GM21390 (cell line): ENCODE data around the gene MKRN2.
"Not testable (repeated sequence)": the region's sequence is repeated elsewhere in the genome, so short reads cannot be mapped to it uniquely, and the experiment has no call there.

Source experiments
- ATAC-seq: cut with Tn5 transposase; IDR thresholded peaks from one replicate; pipeline ENCODE4 v1.9.1; 2021; ENCODE audit not compliant: unreplicated experiment

The MKRN2 gene

DNA sequence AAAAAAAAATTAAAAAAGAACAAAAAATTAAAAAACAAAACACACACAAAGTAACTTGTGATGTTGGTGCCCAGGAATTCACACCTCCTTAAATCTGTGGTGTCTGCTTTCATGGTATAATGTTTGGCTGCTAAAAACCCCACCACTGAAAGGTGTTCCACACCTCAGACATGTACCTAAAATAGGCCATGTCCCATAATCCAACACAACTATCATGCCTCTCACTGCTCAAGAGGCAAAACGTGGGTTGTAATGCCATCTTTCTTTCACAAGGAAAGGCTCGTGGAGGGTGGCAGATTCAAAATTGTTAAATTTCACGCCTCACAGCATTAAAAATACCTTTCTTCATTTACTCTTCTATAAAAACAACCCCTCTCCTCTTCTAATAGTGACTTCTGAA, 29.5 kb downstream of the MKRN2 start:
- no peak for ATAC-seq

DNA sequence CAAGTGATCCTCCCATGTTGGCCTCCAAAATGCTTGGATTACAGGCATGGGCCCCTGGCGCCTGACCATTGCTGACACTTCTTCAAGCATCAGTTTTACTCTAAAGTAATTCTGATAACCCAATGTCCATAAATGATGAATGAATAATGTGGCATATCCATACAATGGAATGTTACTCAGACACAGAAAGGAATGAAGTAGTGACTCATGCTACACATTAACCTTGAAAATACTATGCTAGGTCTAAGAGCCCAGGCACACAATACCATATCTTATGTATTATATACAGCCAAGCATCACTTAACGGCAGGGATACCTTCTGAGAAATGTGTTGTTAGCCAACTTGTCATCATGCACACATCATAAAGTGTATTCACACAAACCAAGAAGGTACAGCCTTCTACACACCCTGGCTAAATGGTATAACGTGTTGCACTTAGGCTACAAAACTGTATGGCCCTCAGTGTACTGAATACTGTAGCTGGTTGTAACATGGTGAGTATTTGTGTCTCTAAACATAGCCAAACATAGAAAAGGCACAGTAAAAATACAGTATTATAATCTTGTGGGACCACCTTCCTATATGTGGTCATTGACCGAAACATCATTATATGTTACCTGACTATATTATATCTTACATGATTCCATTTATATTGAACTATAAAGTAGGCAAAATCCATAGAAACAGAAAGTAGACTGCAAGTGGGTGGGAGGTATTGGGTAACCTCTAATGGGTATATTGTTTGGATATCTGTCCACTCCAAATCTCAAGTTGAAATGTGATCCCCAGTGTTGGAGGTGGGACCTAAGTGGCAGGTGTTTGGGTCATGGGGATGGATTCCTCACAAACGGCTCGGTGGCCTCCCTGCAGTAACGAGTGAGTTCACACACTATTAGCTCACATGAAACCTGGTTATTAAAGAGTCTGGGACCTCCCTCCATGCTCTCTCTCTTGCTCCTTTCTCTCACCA, 31.4 kb downstream of the MKRN2 start:
- ATAC-seq = no peak

DNA sequence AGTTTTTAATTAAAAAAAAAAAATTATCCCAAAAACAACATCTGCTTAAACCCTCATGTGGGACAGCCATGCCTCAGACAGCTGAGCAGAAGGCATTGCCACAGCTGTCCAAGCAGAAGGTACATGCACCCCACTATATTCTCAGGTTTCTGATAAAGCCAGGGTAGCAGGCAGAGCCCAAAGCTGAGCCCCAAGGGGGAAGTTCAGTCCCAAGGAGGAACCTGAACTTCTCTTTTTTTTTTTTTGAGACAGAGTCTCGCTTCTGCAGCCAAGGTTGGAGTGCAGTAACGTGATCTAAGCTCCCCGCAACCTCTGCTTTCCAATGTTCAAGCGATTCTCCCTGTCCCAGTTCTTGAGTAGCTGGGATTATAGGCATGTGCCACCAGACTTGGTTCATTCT, 33.2 kb downstream of the MKRN2 start:
- ATAC-seq = no peak

DNA sequence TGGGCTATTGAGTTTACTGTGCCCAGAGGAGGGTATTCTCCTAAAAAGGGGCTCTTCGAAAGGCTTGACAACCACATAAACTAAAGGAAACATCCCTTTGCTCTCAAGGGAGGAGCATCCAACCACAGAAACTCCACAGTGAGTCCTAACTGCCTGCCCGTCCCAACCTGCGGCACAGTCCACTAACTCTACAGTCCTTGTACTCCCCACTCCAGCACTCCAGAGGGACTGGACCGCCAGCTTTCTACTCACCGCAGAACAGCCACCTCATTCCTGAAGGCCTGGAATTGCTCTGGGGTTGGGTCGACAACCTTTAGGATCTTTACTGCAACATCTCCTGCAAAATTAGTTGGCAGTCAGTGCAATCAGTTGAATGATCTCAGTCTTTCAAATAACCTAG, 34.6 kb downstream of the MKRN2 start:
- ATAC-seq = no peak

DNA sequence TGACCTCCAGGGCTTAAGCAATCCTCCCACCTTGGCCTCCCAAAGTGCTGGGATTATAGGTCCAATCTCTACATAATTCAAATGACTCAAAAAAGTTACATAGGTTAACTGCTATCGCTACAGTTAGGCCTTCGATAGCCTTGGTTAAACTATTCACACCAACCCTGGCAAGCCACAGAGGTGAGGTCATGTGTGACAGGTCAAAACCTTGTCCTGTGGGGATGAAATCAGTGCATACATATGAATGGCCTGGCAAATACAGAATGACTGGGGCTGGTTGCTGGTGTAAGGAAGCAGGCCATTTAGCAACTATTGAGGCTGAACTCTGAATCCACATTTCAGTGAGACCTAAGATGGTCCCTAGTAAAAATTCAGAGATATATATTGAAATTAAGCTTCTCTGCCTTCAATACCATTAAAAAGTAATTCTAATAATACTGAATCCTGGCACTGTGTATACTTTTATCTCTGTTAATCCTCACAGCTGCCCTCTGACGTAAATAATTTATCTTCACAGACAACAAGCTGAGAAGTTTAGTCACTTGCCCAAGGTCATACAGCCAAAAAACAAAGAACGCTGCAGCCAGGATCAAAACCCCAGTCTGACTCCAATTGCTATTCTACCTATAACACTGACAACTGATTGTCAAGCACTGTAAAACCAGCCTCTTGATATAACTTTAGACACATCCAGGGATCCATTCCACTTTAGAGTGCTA, 35.3 kb downstream of the MKRN2 start:
- ATAC-seq = no peak

DNA sequence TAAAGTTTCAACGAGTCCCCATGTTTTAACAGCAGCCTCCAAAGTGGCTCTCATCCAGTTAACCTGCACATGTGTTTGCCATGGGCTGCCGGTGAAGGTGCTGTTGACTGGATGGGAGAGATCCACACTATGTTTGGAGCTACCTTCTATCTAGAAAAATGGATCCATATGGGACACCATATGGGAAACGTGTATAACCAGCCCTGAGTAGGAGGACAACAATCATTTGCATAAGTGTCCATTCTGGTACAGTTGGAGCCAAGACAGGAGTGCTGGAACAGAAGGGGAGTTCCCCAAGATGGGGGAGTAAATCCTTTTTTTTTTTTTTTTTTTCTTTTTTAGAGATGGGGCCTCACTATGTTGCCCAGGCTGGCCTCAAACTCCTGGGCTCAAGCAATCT, 36.6 kb downstream of the MKRN2 start:
- ATAC-seq = no peak

DNA sequence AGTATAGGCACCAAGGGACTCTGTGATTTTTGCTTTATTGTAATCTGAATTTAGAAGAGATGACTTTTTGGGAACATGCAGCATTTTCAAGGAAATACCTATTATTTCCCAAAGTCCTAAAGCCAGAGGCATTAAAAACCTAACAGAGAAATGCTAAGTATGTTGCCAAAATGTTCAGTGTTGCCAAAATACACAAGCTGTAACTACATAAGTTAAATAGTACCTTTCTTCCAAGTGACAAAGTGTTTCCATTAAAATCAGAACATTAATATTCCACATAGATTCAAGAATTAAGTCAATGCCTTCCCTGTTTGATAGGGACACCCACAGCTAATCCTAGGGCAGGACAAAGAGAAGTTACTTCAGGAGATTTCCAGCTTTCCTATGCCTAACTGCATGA, 42.0 kb downstream of the MKRN2 start:
- ATAC-seq = no peak

DNA sequence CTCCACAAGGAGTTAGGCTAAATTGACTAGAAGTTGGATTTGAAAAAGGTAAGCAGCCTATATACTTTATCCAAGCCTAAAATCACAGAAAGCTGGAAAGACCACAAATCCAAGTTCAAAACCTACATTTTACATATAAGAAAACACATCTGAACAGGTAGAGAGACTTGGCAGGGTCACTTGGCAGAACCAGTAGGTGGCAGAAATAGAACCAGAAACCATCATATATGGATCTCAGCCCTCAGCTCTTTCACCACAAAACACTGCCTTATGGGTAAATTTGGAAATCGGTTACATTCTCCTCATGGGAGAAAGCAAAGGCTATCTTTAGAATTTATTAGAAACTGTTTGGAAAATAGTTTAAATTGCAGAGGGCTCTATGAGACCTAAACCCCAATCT, 44.2 kb downstream of the MKRN2 start:
- ATAC-seq = no peak

DNA sequence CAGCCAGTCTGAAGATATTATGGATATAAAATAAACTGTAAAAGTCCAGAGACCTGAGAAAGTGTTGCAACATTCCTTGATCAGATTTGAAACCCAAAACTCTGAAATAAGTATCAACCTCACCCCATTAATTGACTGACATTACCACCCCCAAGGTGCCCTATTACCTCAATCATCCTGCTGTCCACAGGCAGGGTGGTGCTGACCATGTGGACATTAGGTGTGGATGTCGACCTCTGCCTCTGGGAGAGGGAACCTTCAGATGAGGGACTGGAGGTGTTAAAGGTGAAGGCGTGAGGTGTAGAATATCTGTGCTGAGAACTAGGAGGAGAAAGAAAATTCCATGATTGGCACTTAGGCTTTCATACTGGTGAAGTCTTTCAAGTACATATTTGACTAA, 47.1 kb downstream of the MKRN2 start:
- no peak for ATAC-seq

DNA sequence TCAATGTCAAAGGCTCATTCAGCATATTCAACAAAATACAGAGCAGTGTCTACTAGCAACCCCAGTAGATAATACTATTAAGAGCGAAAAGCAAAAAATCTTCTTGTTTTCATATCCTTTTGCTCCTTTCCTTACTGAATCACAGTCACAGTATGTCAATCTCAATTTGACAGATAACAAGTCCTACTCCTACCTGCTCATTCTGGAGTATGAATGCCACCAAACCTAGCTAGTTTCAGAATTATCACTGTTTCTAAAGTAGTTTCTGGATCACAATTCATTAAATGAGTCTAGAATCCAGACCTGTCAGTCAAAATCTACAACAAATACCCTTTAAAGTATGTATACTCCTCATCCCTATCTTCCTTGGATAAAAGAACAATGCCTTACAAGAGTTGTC, 51.5 kb downstream of the MKRN2 start:
- ATAC-seq = no peak

DNA sequence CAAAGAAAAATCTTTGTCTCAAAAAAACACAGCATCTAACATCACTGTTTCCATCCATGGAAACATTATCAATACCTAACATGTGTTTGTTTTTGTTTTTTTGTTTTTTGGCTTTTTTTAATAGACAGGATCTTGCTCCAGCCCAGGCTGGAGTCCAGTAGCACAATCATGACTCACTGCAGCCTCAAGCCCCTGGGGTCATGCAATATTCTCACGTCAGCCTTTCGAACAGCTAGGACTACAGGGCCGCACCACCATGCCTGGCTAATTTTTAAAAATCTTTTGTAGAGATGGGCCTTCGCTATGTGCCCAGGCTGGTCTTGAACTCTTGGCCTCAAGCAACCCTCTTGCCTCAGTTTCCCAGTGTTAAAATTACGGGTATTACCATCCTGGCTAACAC, 54.2 kb downstream of the MKRN2 start:
- ATAC-seq = no peak

DNA sequence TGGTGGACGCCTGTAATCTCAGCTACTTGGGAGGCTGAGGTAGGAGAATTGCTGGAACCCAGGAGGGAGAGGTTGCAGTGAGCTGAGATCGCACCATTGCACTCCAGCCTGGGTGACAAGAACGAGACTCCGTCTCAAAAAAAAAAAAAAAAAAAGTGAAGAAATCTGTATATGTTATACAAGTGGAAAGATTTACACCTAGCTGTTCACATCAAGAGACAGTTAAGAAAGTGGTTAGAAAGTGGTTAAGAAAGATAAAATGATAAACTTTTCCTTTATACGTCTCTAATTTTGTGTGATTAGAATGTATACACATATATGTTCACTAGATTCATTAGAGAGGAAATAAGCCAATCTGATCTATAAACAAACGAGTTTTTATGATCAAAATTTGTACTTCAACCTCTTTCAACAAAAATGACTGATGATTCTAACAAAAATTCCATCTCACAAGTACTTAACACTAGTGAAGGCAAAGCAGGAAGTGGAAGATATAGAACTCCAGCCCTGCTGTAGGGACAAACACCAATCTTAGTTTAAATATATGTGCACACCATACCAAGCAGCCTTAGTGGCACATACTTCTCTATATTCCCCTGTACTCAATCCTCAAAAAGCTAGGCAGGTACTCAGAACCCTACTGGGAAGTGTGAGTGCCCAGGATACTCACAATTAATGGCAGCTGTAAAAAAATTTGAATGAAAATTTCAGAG, 55.8 kb downstream of the MKRN2 start:
- ATAC-seq = no peak

DNA sequence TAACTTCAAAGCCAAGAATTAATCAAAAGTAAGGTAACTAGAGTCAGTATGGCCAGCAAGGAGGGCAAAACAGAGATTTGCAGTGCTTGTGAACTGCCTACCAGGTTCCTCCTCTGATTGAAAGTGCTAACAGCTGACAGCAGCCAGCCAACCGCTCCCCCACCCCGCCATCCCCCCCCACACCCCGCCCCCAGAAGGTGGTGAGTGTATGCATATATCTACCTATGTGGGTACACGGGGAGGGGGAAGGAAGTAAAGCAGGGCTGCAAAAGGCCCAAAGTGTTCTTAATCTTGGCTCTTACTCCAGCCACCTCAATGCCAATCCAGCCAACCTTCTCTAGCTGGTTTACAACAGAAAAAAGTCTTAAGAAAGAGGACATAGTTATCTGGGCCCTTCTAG, 56.4 kb downstream of the MKRN2 start:
- ATAC-seq = no peak

DNA sequence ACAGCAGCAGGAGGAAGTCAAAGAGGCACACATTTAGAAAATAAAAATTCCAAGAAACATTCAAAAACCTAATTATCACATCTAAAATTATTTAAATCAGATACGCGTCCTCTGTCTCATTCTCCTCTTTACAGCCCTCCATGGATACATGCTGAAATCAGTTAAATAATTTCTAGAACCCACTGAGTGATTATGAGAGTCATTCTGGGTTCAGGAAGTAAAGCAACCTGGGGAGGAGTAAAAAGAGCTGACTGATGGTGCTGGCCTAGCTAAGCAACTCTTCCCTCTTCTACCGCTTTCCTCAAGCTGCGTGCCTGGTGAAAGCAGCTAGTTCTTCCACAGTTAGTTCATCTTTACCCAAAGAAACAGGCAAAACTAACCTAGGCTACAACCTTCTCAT, 58.4 kb downstream of the MKRN2 start:
- no peak for ATAC-seq

DNA sequence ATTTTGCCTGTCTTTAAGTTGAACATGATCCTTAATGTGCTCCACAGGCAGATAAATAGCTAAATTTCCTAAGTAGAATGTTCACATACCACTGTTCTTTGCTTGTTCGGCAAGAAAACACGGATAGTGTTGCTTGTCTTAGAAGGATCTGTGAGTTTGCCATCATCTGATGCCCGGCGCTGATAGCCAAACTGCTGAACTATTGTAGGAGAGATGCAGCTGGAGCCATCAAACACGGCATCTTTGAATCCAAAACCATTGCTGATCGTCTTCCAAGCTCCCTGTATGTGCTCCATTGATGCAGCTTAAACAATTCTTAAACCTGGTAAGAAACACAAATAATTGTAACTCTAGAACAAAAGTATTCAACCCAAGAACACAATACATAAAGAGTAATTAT, 61.5 kb downstream of the MKRN2 start:
- ATAC-seq = no peak

DNA sequence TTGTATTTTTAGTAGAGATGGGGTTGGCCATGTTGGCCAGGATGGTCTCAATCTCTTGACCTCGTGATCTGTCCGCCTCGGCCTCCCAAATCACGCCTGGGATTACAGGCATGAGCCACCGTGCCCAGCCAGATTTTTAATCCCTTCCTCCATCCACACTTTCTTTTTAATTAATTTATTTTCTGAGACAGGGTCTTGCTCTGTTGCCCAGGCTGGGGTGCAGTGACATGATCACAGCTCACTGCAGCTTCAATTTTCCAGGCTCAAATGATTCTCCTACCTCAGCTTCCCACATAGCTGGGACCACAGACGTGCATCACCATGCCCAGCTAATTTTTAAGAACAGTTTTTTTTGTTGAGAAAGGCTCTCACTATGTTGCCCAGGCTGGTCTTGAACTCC, 63.4 kb downstream of the MKRN2 start:
- no peak for ATAC-seq

DNA sequence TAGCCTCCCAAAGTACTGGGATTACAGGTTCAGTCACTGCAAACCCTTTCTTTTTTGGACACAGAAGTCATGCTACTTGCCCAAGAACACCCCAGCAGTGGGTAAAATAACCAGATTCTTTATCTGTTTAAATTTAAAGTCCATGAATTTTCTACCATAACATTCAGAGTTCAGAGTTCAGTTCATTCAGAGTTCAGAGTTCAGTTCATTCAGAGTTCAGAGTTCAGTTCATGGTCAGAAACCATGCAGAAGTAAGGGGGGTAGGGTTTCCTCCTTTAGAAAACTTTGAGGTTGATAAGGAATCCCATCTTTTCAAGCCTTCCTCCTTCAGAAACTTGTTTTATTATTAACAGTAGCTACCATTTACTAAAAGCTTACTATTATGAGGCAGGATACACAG, 63.8 kb downstream of the MKRN2 start:
- no peak for ATAC-seq

DNA sequence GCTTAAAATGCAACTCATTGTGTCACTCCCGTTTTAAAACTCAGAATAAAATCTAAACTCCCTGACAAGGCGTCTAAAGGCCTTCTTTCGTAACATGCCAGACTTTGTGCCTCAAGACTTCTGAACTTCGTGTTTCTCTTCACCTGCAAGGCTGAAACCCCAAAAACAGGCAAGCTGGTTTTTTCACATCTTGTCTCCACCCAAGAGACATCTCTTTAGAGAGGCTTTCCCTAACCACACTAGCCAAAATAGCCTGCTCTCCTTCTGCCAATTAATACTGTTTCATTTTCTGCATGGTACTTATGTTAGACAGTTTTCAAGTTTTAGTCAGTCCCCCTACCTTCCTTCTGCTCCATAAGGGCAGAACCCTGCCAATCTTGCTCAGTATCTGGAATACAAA, 65.4 kb downstream of the MKRN2 start:
- no peak for ATAC-seq

DNA sequence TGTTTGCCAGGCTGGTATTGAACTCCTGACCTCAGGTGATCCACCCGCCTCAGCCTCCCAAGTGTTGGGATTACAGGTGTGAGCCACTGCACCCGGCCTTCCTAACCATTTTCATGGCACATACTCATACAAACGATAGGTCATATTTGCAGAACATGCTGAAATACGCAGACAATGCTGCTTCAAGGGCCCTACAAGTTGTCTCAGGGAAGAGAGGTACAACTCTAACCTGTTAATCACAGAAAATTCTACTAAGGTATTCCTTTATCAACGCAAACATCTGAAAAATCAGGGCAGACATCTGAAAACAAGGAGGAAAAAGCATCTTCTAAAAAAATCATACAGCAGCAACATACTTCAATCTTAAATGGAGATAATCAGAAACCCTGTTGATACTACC, 67.2 kb downstream of the MKRN2 start:
- ATAC-seq = no peak

DNA sequence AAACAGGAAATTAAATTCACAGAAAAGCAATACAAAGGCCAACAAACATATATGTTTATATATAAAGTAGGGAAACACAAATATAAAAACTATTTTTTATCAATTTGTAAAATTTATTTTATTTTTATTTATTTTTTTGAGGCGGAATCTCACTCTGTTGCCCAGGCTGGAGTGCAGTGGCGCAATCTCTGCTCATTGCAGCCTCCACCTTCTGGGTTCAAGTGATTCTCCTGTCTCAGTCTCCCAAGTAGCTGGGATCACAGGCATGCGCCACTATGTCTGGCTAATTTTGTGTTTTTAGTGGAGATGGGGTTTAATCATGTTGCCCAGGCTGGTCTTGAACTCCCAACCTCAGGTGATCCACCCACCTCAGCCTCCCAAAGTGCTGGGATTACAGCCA, 68.1 kb downstream of the MKRN2 start:
- not testable (repeated sequence) for ATAC-seq

DNA sequence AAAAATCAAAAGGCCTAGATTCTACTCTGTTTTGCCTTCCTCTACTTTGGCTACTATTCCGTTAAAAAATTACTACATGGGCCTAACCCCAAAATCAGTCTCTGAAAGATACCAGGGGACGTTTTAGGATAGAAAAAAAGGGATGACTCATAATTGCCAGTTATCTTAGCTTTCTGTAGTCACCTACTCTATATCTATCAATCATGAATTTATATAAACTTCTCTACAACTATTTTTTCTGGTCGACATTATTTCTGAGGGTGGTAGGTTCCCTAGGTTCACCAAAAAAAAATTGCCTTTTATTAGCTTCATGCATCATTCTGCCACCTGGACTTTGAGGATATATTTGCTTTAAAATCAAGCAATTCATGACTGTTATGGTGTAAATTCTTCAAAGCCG, 70.5 kb downstream of the MKRN2 start:
- no peak for ATAC-seq

DNA sequence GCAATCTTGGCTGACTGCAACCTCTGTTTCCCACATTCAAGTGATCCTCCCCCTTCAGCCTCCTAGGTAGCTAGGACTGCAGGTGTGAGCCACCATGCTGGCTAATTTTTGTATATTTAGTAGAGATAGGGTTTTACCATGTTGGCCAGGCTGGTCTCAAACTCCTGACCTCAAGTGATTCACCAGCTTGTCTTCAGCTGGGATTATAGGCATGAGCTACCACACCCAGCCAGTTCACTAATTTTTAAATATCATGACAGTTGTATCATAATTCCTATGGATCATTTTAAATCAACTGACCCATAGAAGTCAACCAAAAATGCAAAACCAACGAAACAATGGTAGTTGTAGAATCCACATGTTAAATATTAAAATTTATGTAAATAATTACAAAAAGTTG, 71.9 kb downstream of the MKRN2 start:
- ATAC-seq = no peak
